Body of pancreas (tissue), 4 donors: Measurements from ENCODE around the gene NTSR1. TPM values are rescaled to one million over a fixed set of nuclear protein-coding genes. Genes with fewer than 3 reads are reported as not detected.

Experiments used
- ATAC-seq: fragments of 150-250 bp; one replicate; pipeline ENCODE4 v1.9.1; 2016
- DNase-seq, 4 donors: peaks; one replicate each; pipeline ENCODE4 v3.0.0-alpha.2; 2019
- H3K27ac ChIP-seq, 4 donors: fragments of 200-600 bp; sonication (generic); 1 replicate in 3 of 4; 2 replicates in 1 of 4; pipeline versions ENCODE4 v1.5.1 to v1.6.1; 2016 to 2019; ENCODE audit warnings: mild to moderate bottlenecking in 1 of 4, mixed read lengths in 1 of 4, moderate library complexity in 1 of 4
- H3K27me3 ChIP-seq, 2 donors: fragments of 200-600 bp; sonication (generic); one replicate each; pipeline ENCODE4 v1.6.0; 2016; ENCODE audit warnings: mild to moderate bottlenecking in 1 of 2
- H3K36me3 ChIP-seq, 2 donors: fragments of 200-600 bp; sonication (generic); replicated peaks in 1 of 2; 2 replicates each; pipeline ENCODE4 v1.5.1; 2016; ENCODE audit warnings: low read depth in 2 of 2; ENCODE audit not compliant: insufficient read depth in 1 of 2
- H3K4me1 ChIP-seq: fragments of 200-600 bp; sonication (generic); one replicate; pipeline ENCODE4 v1.6.0; 2016
- H3K4me3 ChIP-seq, 2 donors: fragments of 200-600 bp; sonication (generic); 1 replicate in 1 of 2; 2 replicates in 1 of 2; pipeline ENCODE4 v1.5.1; 2016 to 2019
- H3K9me3 ChIP-seq, 3 donors: fragments of 200-600 bp; sonication (generic); 1 replicate in 2 of 3; 2 replicates in 1 of 3; pipeline ENCODE4 v1.5.1; 2016
- POLR2A ChIP-seq, 3 donors: fragments of 450-650 bp; IDR thresholded peaks; one replicate each; pipeline ENCODE4 v1.6.1; 2016; ENCODE audit warnings: antibody characterized with exemption in 3 of 3, mild to moderate bottlenecking in 2 of 3
- WGBS, 2 donors: methylation state at CpG; one replicate each; pipeline ENCODE4 v1.1.5; 2017; 5-methylcytosine and 5-hydroxymethylcytosine counted together
- intact Hi-C: fragments of 100-400 bp; cut with DNase I; formaldehyde crosslinking; loops from one replicate; pipeline ENCODE4 v1.15.1; 2023
- total RNA-seq, 2 donors: library from RNA; depleted of rRNA; stranded (reverse); fragments of >200 nt; gene quantifications; one replicate each; pipeline ENCODE4 v1.1.0, GENCODE V29; 2016
- TF ChIP-seq, protein P1 (sequence below), 7 experiments: fragments of 450-650 bp in 4 of 7; fragments of 200-600 bp in 3 of 7; sonication (generic) in 3 of 7; IDR thresholded peaks; one replicate each; pipeline ENCODE4 v1.5.1; 2016 to 2019; ENCODE audit warnings: antibody characterized with exemption in 7 of 7

Gene NTSR1
- total RNA-seq, 2 donors from 2014 or later: not detected

DNA sequence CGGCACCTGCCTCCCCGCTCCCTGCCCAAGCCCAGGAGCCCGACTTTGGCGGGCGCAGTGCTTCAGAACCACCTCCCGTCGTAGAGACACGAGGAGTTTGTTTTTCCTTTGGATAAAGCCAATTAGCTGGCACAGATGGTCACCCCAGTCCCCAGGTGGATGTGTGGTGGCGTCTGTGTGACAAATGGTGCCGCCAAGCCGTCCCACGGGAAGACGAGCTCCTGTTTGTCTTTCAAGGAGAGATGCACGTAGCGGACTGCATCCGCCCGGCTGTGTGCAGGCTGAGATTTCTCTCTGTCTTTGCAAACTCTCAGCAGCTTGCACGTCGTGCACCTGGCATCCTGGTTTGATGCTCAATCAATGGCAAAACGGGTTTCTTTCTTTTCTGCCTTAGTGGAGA is 71.6 kb downstream of the NTSR1 start:
- H3K4me1 ChIP-seq: peaks cover 7% of the 10 kb centered on the region
- no peak overlapping the region for H3K27ac ChIP-seq
- no peak for DNase-seq
- intact Hi-C loops: loop anchor here (10.0 kb wide), 1 partner anchor 275 kb away; no protein-coding TSS in a partner anchor
- no peaks in the 10 kb centered on the region for H3K9me3 ChIP-seq
- H3K27me3 ChIP-seq: no peaks in the 10 kb centered on the region
- WGBS, 2 donors: 41 to 44% methylated on average over 18 to 20 of the region's 20 CpGs
- ATAC-seq: no peak
- H3K4me3 ChIP-seq: no peak overlapping the region
- TF ChIP-seq, protein P1, sequence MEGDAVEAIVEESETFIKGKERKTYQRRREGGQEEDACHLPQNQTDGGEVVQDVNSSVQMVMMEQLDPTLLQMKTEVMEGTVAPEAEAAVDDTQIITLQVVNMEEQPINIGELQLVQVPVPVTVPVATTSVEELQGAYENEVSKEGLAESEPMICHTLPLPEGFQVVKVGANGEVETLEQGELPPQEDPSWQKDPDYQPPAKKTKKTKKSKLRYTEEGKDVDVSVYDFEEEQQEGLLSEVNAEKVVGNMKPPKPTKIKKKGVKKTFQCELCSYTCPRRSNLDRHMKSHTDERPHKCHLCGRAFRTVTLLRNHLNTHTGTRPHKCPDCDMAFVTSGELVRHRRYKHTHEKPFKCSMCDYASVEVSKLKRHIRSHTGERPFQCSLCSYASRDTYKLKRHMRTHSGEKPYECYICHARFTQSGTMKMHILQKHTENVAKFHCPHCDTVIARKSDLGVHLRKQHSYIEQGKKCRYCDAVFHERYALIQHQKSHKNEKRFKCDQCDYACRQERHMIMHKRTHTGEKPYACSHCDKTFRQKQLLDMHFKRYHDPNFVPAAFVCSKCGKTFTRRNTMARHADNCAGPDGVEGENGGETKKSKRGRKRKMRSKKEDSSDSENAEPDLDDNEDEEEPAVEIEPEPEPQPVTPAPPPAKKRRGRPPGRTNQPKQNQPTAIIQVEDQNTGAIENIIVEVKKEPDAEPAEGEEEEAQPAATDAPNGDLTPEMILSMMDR (IDR thresholded peaks at IDR 0.05): no peak
- TF ChIP-seq POLR2A (IDR thresholded peaks at IDR 0.05): no peak
- H3K36me3 ChIP-seq: no peaks in the 10 kb centered on the region

DNA sequence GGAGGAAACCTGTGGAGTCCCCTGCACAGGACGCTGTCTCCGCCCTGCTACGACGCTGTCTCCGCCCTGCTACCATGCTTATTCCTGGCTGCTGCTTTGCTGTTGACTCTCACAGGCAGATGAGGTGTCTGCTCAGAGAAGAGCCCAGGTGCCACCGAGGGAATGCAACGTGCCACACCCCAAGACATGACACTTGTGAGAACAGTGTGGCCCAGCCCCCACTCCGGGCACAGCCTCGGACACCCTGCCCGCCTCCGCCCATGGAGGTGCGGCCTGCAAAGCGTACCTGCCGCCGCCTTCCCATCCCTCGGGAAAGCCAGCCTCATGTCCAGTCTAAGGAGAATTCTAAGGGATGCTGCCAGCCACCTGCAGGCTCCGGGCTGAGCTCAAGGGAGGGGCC is 72.1 kb downstream of the NTSR1 start:
- Histone ChIP-seq H3K4me3 (no peak overlapping the region), H3K4me1 (peaks cover 7% of the 10 kb centered on the region), H3K27ac (no peak overlapping the region), H3K9me3 (no peaks in the 10 kb centered on the region), H3K36me3 (no peaks in the 10 kb centered on the region), H3K27me3 (no peaks in the 10 kb centered on the region)
- DNase-seq (no peak), ATAC-seq (no peak)
- intact Hi-C loops: loop anchor here (10.0 kb wide), 1 partner anchor 276 kb away; no protein-coding TSS in a partner anchor
- TF ChIP-seq POLR2A (IDR thresholded peaks at IDR 0.05): no peak
- WGBS, 2 donors: 59 to 71% methylated on average over 17 of the region's 17 CpGs

DNA sequence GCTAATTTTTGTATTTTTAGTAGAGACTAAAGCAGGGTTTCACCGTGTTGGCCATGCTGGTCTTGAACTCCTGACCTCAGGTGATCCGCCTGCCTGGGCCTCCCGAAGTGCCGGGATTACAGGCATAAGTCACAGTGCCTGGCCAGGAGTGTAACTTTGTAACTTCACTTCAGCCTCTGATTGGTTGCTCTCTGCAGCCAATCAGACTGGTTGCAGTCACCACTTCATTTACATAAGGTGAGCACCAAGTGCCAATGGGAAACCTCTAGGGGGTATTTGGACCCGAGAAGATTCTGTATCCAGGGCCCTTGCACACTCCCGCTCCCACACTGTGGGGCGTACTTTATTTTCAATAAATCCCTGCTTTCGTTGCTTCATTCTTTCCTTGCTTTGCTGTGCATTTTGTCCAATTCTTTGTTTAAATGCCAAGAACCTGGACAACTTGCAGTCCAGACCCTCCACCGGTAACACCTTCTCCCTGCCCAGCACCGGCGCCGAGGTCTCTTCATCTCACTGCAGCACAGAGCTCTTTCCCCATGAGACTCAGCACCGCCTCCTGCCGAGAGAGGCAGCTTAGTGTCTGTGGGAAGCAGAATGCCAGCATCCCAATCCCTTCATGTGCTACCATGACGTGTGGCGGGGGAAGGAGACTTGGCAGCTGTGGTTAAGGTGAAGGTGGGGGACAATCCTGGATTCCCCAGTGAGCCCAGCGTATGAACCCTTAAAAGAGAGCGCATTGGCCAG is 73.7 kb downstream of the NTSR1 start:
- H3K27me3 ChIP-seq: no peaks in the 10 kb centered on the region
- ATAC-seq (no peak), DNase-seq (no peak)
- no peaks in the 10 kb centered on the region for H3K4me1 ChIP-seq
- no peak overlapping the region for H3K27ac ChIP-seq
- WGBS, 2 donors: 66 to 79% methylated on average over 16 to 18 of the region's 18 CpGs
- no peaks in the 10 kb centered on the region for H3K36me3 ChIP-seq
- TF ChIP-seq, protein P1 (IDR thresholded peaks at IDR 0.05): no peak
- no peak for TF ChIP-seq POLR2A (IDR thresholded peaks at IDR 0.05)
- H3K4me3 ChIP-seq: no peak overlapping the region
- intact Hi-C loops: loop anchor here (10.0 kb wide), 1 partner anchor 278 kb away; no protein-coding TSS in a partner anchor
- H3K9me3 ChIP-seq: no peaks in the 10 kb centered on the region

DNA sequence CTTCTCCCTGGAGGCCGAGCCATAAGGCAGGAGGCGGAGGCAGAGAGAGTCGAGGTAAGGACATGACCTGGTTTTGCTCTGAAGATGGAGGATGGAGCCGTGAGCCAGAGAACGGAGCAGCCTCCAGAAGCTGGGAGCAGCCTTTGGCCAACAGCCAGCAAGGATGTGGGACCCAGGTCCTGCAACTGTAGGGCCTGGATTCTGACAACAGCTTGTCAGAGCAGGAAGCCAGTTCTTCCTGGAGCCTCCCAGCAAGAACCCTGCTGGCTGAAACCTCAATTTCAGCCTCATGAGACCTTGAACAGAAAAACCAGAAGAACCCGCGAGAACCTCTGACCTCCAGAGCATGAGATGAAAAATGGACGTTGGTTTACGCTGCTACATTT is 74.2 kb downstream of the NTSR1 start:
- Histone ChIP-seq H3K36me3 (no peaks in the 10 kb centered on the region), H3K4me3 (no peak overlapping the region), H3K4me1 (no peaks in the 10 kb centered on the region), H3K27me3 (no peaks in the 10 kb centered on the region), H3K27ac (no peak overlapping the region), H3K9me3 (no peaks in the 10 kb centered on the region)
- ATAC-seq (no peak), DNase-seq (no peak)
- intact Hi-C loops: loop anchor here (10.0 kb wide), 1 partner anchor 278 kb away; no protein-coding TSS in a partner anchor
- WGBS, 2 donors: 45 to 51% methylated on average over 9 of the region's 9 CpGs
- TF ChIP-seq POLR2A (IDR thresholded peaks at IDR 0.05): no peak
- TF ChIP-seq, protein P1 (IDR thresholded peaks at IDR 0.05): no peak

DNA sequence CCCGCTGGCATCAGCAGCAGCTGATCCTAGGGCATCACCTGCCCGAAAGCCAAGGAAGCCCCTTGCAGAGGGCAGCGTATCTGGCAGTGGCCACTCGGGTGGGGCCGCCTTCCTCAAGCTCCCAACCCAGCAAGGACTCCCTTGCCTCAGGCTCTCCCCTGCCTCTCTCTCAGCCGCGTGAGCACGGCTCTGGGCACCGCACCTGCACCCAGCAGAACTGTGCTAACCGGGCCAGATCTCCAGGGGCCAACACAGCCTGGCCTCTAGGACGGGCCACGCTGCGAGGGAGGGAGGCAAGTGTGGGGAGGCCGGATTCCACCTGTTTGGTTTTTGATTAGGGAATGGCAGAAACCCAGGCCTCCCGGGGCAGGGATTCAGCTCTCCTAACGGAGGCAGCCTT is 75.9 kb downstream of the NTSR1 start:
- 62 to 69% methylated on average over 12 to 16 of the region's 16 CpGs for WGBS, 2 donors
- H3K36me3 ChIP-seq: no peaks in the 10 kb centered on the region
- no peak for ATAC-seq
- no peak overlapping the region for H3K27ac ChIP-seq
- no peak for TF ChIP-seq POLR2A (IDR thresholded peaks at IDR 0.05)
- TF ChIP-seq, protein P1 (IDR thresholded peaks at IDR 0.05): no peak
- intact Hi-C loops: loop anchor here (10.0 kb wide), 1 partner anchor 280 kb away; no protein-coding TSS in a partner anchor
- no peaks in the 10 kb centered on the region for H3K9me3 ChIP-seq
- DNase-seq: no peak
- H3K4me3 ChIP-seq: no peak overlapping the region
- no peaks in the 10 kb centered on the region for H3K27me3 ChIP-seq
- no peaks in the 10 kb centered on the region for H3K4me1 ChIP-seq
